H1 (cell line): ENCODE measurements around the gene APAF1. TPM values are rescaled to one million over a fixed set of nuclear protein-coding genes. Genes with fewer than 3 reads are reported as not detected.
"Not testable (repeated sequence)": the region's sequence is repeated elsewhere in the genome, so short reads cannot be mapped to it uniquely, and the experiment has no call there.

Experiments used
- CTCF ChIA-PET: fragments of 300-600 bp; sonication (Branson Sonifier 250); formaldehyde crosslinking; loops from one replicate; lab custom pipeline; 2021; ENCODE audit not compliant: partially characterized antibody; lab: Charles Lee
- POLR2A ChIA-PET: fragments of 300-600 bp; sonication (Branson Sonifier 250); formaldehyde crosslinking; loops from one replicate; lab custom pipeline; 2021; ENCODE audit warnings: inconsistent platforms; ENCODE audit not compliant: partially characterized antibody; lab: Charles Lee
- DNase-seq, 2 experiments: peaks; one replicate each; pipeline versions ENCODE4 v3.0.0 to v3.0.0-alpha.2; 2010 to 2022; ENCODE audit warnings: low spot score in 2 of 2, low read depth in 1 of 2, mixed read lengths in 1 of 2
- FAIRE-seq: peaks from 2 replicates; lab custom pipeline; 2011; peaks lifted over from hg19 to GRCh38; lab: Jason Lieb, UNC
- H2AFZ ChIP-seq: 2 replicates; pipeline ENCODE4 v1.8.1; 2012; ENCODE audit warnings: low read length, inconsistent platforms
- H2AK5ac ChIP-seq: 2 replicates; pipeline ENCODE4 v1.6.1; 2013; ENCODE audit warnings: low read depth, low read length
- H2BK120ac ChIP-seq: replicated peaks from 2 replicates; pipeline ENCODE3; 2013; ENCODE audit warnings: low read depth, low read length, inconsistent platforms
- H2BK12ac ChIP-seq: 2 replicates; pipeline ENCODE4 v1.6.1; 2013; ENCODE audit warnings: low read depth, low read length
- H2BK15ac ChIP-seq: 2 replicates; pipeline ENCODE4 v1.6.1; 2013; ENCODE audit warnings: low read length
- H2BK20ac ChIP-seq: 2 replicates; pipeline ENCODE4 v1.6.1; 2013; ENCODE audit warnings: low read length
- H2BK5ac ChIP-seq: 2 replicates; pipeline ENCODE4 v1.6.1; 2013; ENCODE audit warnings: low read depth, low read length
- H3K14ac ChIP-seq: 2 replicates; pipeline ENCODE4 v1.6.1; 2013; ENCODE audit warnings: inconsistent platforms; ENCODE audit not compliant: insufficient read length
- H3K18ac ChIP-seq: 2 replicates; pipeline ENCODE4 v1.6.1; 2013; ENCODE audit warnings: low read length; ENCODE audit errors: extremely low read depth
- H3K23ac ChIP-seq: 2 replicates; pipeline ENCODE4 v1.6.1; 2013; ENCODE audit warnings: inconsistent platforms; ENCODE audit not compliant: insufficient read length
- H3K23me2 ChIP-seq: 2 replicates; pipeline ENCODE4 v1.6.1; 2013; ENCODE audit warnings: low read depth, low read length
- H3K27ac ChIP-seq: 2 replicates; pipeline ENCODE4 v1.6.1; 2011; ENCODE audit warnings: low read depth, low read length, inconsistent platforms
- H3K27me3 ChIP-seq, 4 experiments: replicated peaks in 1 of 4; 1 replicate in 1 of 4; 2 replicates in 3 of 4; pipeline versions ENCODE4 v1.6.1 to v1.8.1; 2011 to 2013; ENCODE audit warnings: low read length in 3 of 4, mild to moderate bottlenecking in 3 of 4, inconsistent platforms in 2 of 4, mixed read lengths in 2 of 4, moderate library complexity in 1 of 4; ENCODE audit not compliant: control insufficient read depth in 3 of 4, insufficient read depth in 3 of 4; ENCODE audit errors: extremely low read depth in 1 of 4
- H3K36me3 ChIP-seq, 4 experiments: 2 replicates each; pipeline versions ENCODE4 v1.6.1 to v1.8.1; 2011 to 2013; ENCODE audit warnings: mild to moderate bottlenecking in 4 of 4, low read length in 3 of 4, moderate library complexity in 2 of 4, control low read depth in 1 of 4, inconsistent platforms in 1 of 4; ENCODE audit not compliant: insufficient read depth in 4 of 4, control insufficient read depth in 2 of 4
- H3K4ac ChIP-seq: replicated peaks from 2 replicates; pipeline ENCODE3; 2013; ENCODE audit warnings: low read length, low read depth, mixed read lengths, inconsistent platforms; ENCODE audit not compliant: insufficient read length
- H3K4me1 ChIP-seq, 4 experiments: replicated peaks in 1 of 4; 1 replicate in 1 of 4; 2 replicates in 3 of 4; pipeline versions ENCODE4 v1.6.1 to v1.8.1; 2011 to 2013; ENCODE audit warnings: low read length in 3 of 4, inconsistent platforms in 2 of 4, mixed read lengths in 1 of 4; ENCODE audit not compliant: insufficient read depth in 4 of 4, control insufficient read depth in 3 of 4
- H3K4me2 ChIP-seq, 2 experiments: 2 replicates each; pipeline versions ENCODE4 v1.6.1 to v1.8.1; 2011 to 2013; ENCODE audit warnings: low read depth in 2 of 2, low read length in 2 of 2, control low read depth in 1 of 2, inconsistent platforms in 1 of 2, mild to moderate bottlenecking in 1 of 2; ENCODE audit not compliant: insufficient read depth in 1 of 2
- H3K4me3 ChIP-seq, 4 experiments: fragments of 200-600, 300-600 bp in 1 of 4; sonication (generic), shearing (Covaris generic), sonication (Bioruptor Twin) in 1 of 4; 2 replicates each; pipeline versions ENCODE4 v1.5.1 to v1.8.1; 2011 to 2016; ENCODE audit warnings: low read length in 4 of 4, low read depth in 3 of 4, control low read depth in 2 of 4, inconsistent platforms in 2 of 4, mild to moderate bottlenecking in 2 of 4, mixed read lengths in 1 of 4, moderate library complexity in 1 of 4; ENCODE audit not compliant: insufficient read depth in 2 of 4; ENCODE audit errors: extremely low read depth in 1 of 4
- H3K56ac ChIP-seq: replicated peaks from 2 replicates; pipeline ENCODE3; 2013; ENCODE audit warnings: low read depth, mild to moderate bottlenecking, mixed read lengths, low read length, inconsistent platforms; ENCODE audit not compliant: insufficient read length
- H3K79me1 ChIP-seq: 2 replicates; pipeline ENCODE4 v1.6.1; 2013; ENCODE audit warnings: low read depth, low read length, control low read depth
- H3K79me2 ChIP-seq, 2 experiments: 2 replicates each; pipeline versions ENCODE4 v1.6.1 to v1.8.1; 2012 to 2013; ENCODE audit warnings: low read length in 2 of 2, mild to moderate bottlenecking in 2 of 2, inconsistent platforms in 1 of 2; ENCODE audit not compliant: insufficient read depth in 2 of 2, control insufficient read depth in 1 of 2
- H3K9ac ChIP-seq, 4 experiments: replicated peaks in 1 of 4; 1 replicate in 1 of 4; 2 replicates in 3 of 4; pipeline versions ENCODE4 v1.6.1 to v1.8.1; 2011 to 2013; ENCODE audit warnings: low read depth in 3 of 4, low read length in 3 of 4, control low read depth in 2 of 4, mild to moderate bottlenecking in 2 of 4, moderate library complexity in 2 of 4, inconsistent platforms in 1 of 4; ENCODE audit errors: extremely low read depth in 1 of 4
- H3K9me3 ChIP-seq, 2 experiments: 2 replicates each; pipeline versions ENCODE4 v1.6.1 to v1.8.1; 2012 to 2013; ENCODE audit warnings: mild to moderate bottlenecking in 2 of 2, moderate library complexity in 2 of 2, control low read depth in 1 of 2, inconsistent platforms in 1 of 2, low read depth in 1 of 2, low read length in 1 of 2, mixed read lengths in 1 of 2; ENCODE audit not compliant: insufficient read depth in 2 of 2
- H4K20me1 ChIP-seq, 2 experiments: replicated peaks in 1 of 2; 2 replicates each; pipeline versions ENCODE3 to v1.8.1; 2011 to 2013; ENCODE audit warnings: inconsistent platforms in 2 of 2, low read length in 2 of 2, mild to moderate bottlenecking in 1 of 2; ENCODE audit not compliant: insufficient read depth in 2 of 2, control insufficient read depth in 1 of 2
- H4K5ac ChIP-seq: 2 replicates; pipeline ENCODE4 v1.6.1; 2013; ENCODE audit warnings: low read length, low read depth, mixed read lengths, inconsistent platforms; ENCODE audit not compliant: insufficient read length
- H4K8ac ChIP-seq: 2 replicates; pipeline ENCODE4 v1.8.0; 2013; ENCODE audit warnings: mild to moderate bottlenecking, moderate library complexity, low read length, inconsistent platforms; ENCODE audit not compliant: insufficient read depth; ENCODE audit errors: extremely low read depth
- H4K91ac ChIP-seq: replicated peaks from 2 replicates; pipeline ENCODE3; 2013; ENCODE audit warnings: low read length, mixed read lengths, inconsistent platforms; ENCODE audit not compliant: insufficient read length
- POLR2AphosphoS5 ChIP-seq: IDR thresholded peaks from 2 replicates; pipeline ENCODE4 v1.6.1; 2011; ENCODE audit warnings: low read depth, low read length
- WGBS, 2 experiments: shearing (Covaris generic) in 1 of 2; methylation state at CpG; one replicate each; pipeline versions ENCODE4 v1.1.6 to v1.1.7; 2013 to 2015; ENCODE audit warnings: low lambda C conversion rate in 2 of 2, mixed read lengths in 2 of 2, inconsistent platforms in 1 of 2, low coverage in 1 of 2, missing lambda C conversion rate in 1 of 2; ENCODE audit not compliant: insufficient replicate concordance in 2 of 2, insufficient coverage in 1 of 2, insufficient read length in 1 of 2; ENCODE audit errors: extremely low coverage in 1 of 2, missing lambda C conversion rate in 1 of 2; 5-methylcytosine and 5-hydroxymethylcytosine counted together
- polyA plus RNA-seq, 7 experiments: library from polyadenylated mRNA; depleted of rRNA in 3 of 7; stranded (reverse) in 5 of 7; unstranded in 2 of 7; fragments of >200 nt in 5 of 7; fragments of 200-250 nt in 2 of 7; gene quantifications; 1 replicate in 5 of 7; 2 replicates in 1 of 7; 4 replicates in 1 of 7; pipeline versions ENCODE4 v1.2.1 to v1.2.3, GENCODE V29; 2011 to 2013; ENCODE audit warnings: missing spikeins in 2 of 7, mixed read lengths in 2 of 7
- total RNA-seq: library from RNA; stranded (reverse); fragmentation: NEBNext Ultra II Directional; extraction: Animal tissue kit (Norgen Biotek cat#: 25700); gene quantifications from 2 replicates; pipeline ENCODE4 v1.2.1, GENCODE V29; 2021

APAF1 gene
- total and polyA plus RNA-seq, 2 of the 8 experiments (the other 6 are each of a cell fraction or from before 2014, with no cell fraction given): 4.7 to 22.6 TPM

DNA sequence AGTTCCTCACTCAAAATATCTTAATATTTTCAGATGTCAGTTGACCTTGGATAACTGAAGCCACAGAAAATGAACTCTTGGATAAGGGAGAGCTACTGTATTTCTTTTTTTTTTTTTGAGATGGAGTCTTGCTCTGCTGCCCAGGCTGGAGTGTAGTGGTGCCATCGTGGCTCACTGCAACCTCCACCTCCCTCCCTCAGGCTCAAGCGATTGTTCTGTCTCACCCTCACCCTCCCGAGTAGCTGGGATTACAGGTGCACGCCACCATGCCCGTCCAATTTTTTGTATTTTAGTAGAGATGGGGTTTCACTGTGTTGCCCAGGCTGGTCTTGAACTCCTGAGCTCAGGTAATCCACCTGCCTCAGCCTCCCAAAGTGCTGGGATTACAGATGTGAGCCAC, 47.8 kb upstream of the APAF1 start:
- H4K5ac ChIP-seq, H3K79me1 ChIP-seq, H2BK20ac ChIP-seq, H3K14ac ChIP-seq, H3K27me3 ChIP-seq, H3K9me3 ChIP-seq: not testable (repeated sequence)
- POLR2A ChIA-PET: interaction anchor here (0.7 to 6.2 kb wide), 4 partner anchors 8 to 82 kb away, joined by 3 to 48 read pairs (median 3); partner anchors contain the start of gene TMPO
- H3K79me2 ChIP-seq: peaks cover 24 to 44% of the 10 kb centered on the region in 2 experiments
- peak; percentile 59; the same call in 1 of the 2 replicates for TF ChIP-seq POLR2AphosphoS5
- TF ChIP-seq, all 59 proteins: peak for 1; not testable (repeated sequence) for 58
- not testable (repeated sequence) for H2BK12ac ChIP-seq, H3K4ac ChIP-seq, H3K4me1 ChIP-seq, FAIRE-seq, H3K18ac ChIP-seq, H4K8ac ChIP-seq, H3K23me2 ChIP-seq, H3K4me2 ChIP-seq, H3K9ac ChIP-seq, H4K91ac ChIP-seq, DNase-seq, H2AK5ac ChIP-seq, H3K56ac ChIP-seq, H2AFZ ChIP-seq, H2BK5ac ChIP-seq, H2BK15ac ChIP-seq, H2BK120ac ChIP-seq, H3K4me3 ChIP-seq, H3K27ac ChIP-seq, H3K23ac ChIP-seq
- CTCF ChIA-PET: interaction anchor here (0.7 to 8.9 kb wide), 4 partner anchors 11 to 106 kb away, joined by 3 to 68 read pairs (median 5); no protein-coding TSS in a partner anchor
- Histone ChIP-seq H4K20me1 (peaks cover 13 to 20% of the 10 kb centered on the region in 2 experiments), H3K36me3 (peaks cover 31 to 70% (median 60%) of the 10 kb centered on the region in 4 experiments)
- 99% methylated on average over 5 of the region's 5 CpGs; no CpG with 5 or more reads in 1 of the 2 experiments for WGBS, 2 experiments
